ENCODE data around the gene YAP1. TPM values are rescaled to one million over a fixed set of nuclear protein-coding genes. Genes with fewer than 3 reads are reported as not detected.

YAP1 gene
- 113 TPM for total RNA-seq

- DNase-seq: peak; percentile 96
Measured at GRCh38 chr11:102109896-102110760, at the start of gene YAP1. TSS of gene YAP1 (plus strand) at chr11:102110447. CDS start at chr11:102110849, 402 bp downstream.

GRCh38 chr11:102061276-102061675 is 49.0 kb upstream of the YAP1 start:
- DNase-seq: no peak

- DNase-seq: no peak
Measured at GRCh38 chr11:102062106-102062505, 48.1 kb upstream of the YAP1 start.

GRCh38 chr11:102064316-102064715 is 45.9 kb upstream of the YAP1 start:
- no peak for DNase-seq

DNA sequence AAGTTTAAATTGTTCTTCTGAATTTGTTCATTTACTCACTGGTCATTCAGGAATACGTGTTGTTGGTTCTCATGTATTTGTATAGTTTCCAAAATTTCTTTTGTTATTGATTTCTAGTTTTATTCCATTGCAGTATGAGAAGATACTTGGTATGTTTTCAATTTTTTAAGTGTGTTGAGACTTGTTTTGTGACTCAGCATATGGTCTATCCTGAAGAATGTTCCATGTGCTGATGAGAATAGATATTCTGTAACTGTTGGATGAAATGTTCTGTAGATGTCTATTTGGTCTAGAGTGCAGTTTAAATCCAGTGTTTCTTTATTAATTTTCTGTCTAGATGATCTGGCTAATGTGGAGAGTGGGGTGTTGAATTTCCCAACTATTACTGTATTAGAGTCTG is 39.5 kb upstream of the YAP1 start:
- no peak for DNase-seq

GRCh38 chr11:102071497-102072472 is 38.5 kb upstream of the YAP1 start:
- no peak for DNase-seq

DNA sequence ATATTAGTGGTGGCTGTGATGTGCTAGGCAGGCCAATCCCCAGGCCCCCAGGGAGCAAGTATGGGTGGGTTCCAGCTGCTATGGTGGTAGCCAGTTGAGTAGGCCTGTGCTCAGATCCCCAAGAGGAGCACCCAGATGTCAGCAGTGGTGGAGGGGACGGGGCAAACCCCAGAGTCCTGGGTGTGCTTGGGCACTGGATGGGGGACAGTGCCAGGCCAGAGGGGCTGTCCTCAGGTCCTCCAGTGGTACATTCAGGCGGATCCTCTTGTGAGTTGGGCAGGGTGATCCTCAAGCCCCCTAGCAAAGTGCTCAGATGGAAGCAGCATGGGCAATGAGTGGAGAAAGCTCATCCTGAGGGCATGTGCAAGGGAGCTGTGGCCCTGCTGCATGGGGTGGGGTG is 37.0 kb upstream of the YAP1 start:
- no peak for DNase-seq

GRCh38 chr11:102079625-102080024 is 30.6 kb upstream of the YAP1 start:
- no peak for DNase-seq

DNA sequence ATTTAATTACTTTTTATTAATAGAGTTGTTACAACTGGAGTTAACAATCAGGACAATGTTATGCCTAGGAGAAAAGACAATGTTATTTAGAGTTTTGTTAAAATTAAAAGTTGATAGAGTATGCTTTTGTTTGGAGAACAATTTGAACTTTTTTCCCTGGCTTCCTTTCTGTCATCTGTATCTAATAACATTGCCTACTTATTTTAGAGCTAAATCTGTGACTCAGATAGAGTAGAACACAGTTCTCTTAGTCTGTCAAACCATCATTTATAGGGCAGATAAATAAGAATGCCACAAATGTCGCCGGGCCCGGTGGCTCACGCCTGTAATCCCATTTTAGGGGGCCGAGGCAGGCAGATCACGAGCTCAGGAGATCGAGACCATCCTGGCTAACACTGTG is 28.9 kb upstream of the YAP1 start:
- no peak for DNase-seq

- no peak for DNase-seq
Measured at GRCh38 chr11:102085864-102086551, 24.2 kb upstream of the YAP1 start.

DNA sequence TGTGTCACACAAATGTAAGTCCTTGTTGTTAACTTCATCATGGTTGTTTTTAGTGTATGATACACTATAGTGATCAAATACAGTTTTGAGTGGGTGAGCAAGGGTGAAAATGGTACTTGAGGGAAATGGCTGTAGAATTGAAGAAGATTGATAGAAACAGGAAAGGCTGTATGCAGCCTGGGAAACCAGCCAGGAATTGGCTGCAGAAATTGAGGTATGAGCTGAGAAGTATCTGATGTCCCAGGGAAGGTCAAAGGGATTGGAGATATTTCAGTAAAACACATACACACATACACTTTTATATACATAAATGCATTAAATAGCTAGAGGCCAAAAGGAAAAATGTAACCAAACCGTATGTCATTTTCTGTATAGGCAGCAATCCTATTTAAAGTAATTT is 13.1 kb upstream of the YAP1 start:
- no peak for DNase-seq

DNA sequence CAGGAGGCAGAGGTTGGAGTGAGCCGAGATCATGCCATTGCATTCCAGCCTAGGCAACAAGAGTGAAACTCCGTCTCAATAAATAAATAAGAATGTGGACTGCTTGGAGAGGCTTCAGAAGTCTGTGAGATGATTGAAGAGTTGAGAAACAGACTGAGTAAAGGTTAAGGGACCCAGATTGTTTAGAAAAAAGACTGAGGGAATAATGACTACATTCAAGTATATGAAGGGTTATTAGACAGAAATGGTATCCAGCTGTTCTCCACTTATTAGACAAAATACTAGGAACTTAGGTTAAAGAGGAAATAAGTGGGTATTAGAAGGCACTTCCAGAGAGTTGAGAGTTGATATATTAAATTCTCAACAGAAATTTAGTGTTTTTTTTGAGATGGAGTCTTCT is 10.5 kb upstream of the YAP1 start:
- no peak for DNase-seq

GRCh38 chr11:102108734-102109440 is 1.4 kb upstream of the YAP1 start:
- DNase-seq: no peak

DNA sequence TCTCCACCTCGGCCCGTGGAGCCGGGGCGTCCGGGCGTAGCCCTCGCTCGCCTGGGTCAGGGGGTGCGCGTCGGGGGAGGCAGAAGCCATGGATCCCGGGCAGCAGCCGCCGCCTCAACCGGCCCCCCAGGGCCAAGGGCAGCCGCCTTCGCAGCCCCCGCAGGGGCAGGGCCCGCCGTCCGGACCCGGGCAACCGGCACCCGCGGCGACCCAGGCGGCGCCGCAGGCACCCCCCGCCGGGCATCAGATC is 439 bp downstream of the YAP1 start:
- no peak for DNase-seq

- DNase-seq: peak; percentile 93
Measured at GRCh38 chr11:102111011-102111786, 952 bp downstream of the YAP1 start.

DNA sequence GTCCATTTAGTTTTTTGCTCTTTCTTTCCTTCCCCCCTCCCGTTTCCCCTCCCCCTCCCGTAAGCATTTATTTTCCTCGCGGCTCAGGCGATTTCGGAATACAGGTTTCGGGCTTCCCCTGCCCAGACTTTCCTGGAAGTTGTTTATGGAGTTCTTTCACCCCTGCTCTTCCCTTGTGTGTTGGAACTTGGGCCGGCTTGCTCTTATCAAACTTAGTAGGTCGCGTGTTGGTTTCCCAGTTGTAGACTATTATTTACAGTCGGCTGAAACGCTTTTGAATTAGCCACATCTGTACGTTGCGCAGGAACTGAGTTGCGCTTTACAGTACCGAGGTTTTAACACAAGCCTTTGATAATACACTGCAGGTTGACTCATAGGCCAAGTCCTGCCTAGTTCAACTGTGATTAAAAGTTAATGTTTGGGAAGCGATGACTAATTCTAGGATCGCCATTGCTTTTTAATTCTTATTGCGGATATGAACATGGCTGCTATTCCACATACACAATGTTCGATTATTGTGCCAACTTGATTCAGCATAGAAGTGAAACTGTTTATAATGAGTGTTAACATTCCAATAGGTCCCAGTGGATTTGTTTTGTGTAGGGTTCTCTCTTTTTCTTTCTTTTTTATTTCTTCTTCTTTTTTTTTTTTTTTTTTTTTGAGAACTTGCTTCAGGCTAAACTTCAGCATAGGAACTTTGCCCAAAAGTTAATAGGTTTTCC is 1.7 kb downstream of the YAP1 start:
- DNase-seq: no peak

DNA sequence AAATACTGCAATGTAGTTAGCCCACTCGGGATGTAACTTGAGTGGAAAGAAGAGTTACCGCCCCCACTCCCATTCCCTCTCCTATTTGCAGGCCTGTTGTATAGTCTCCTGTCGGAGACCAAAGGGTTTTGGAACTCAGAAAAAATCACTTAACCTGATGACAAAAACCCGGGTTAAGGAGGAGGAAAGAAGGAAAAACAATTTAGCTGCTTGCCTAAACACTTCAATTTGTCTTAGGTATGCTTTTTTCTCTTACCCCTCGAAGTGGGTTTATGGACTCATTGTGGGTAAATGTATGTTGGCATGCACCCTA is 2.2 kb downstream of the YAP1 start:
- peak; percentile 69 for DNase-seq

DNA sequence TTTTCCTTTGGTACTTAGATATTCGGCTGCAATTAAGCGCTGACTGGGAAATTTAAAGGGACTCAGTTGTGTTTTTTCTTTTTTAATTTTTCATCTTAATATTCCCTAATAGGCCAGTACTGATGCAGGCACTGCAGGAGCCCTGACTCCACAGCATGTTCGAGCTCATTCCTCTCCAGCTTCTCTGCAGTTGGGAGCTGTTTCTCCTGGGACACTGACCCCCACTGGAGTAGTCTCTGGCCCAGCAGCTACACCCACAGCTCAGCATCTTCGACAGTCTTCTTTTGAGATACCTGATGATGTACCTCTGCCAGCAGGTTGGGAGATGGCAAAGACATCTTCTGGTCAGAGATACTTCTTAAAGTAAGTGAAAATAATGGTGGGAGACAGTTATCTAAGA is 3.8 kb downstream of the YAP1 start:
- DNase-seq: no peak

DNA sequence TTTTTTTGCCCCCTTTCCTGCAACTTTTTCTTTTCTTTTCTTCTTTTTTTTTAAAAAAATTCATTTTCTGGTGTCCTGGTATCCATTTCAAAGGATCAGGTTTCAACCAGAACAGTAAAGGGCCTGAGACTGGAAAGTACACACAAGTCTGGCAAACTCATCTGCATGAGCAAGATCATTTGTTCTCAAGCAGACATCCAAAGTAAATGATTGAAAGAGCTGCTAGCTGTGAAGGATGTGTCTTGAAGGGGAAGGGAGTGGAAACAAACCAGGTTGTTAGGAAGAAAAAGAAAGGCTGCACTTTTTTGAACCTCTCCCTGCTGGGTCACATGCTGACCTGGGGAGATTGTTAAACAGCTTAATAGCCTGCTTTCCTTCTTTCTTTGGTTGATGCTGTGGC is 5.3 kb downstream of the YAP1 start:
- DNase-seq: peak; percentile 42

DNA sequence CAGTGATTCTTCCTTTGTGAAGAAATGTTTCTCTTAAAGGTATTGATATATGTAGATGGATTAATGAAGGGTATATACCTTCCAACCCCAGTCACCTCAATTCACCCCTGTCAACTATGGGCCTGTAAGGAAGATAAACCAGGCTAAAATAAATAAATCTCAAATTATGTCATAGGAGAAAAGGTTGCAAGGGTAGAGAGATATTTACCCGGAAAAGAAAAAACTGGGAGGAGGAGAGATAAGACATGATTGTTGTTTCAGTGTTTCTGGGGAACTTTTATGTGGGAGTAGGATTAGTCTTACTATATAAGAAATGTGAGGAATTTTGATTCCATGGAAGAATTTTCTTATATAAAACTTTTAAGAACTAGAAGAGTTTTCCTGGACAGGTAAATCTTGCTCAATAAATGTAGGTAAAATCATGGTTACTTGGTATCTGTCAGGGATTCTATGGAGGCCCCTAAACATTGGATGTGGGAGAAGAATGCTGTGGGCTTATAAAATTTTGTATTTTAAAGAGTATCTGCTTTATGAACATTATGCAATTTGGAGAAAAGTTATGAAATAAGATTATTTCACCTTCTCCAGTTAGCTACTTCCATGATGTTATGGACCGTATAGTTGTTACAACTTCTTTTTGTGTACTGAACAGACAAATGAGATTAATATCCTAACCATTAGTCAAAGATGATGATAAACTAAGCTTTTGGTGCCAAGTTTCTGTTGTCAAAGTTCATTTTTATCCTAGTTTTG is 6.4 kb downstream of the YAP1 start:
- DNase-seq: no peak

Measured in tongue (tissue), 2 donors.